DOHH2 (cell line): ENCODE measurements around the gene STK16.

ENCODE experiments used
- EZH2phosphoT487 ChIP-seq: fragments of 200-600 bp; sonication (generic); IDR thresholded peaks from 2 replicates; pipeline ENCODE4 v1.6.1; 2017; ENCODE audit warnings: borderline replicate concordance, mild to moderate bottlenecking, antibody characterized with exemption, low read length, moderate library complexity, mixed read lengths
- TF ChIP-seq, protein P1 (sequence below): fragments of 200-600 bp; sonication (generic); IDR thresholded peaks from one replicate; pipeline ENCODE4 v1.5.1; 2014; ENCODE audit warnings: antibody characterized with exemption, mild to moderate bottlenecking, low read depth, low read length; ENCODE audit not compliant: poor library complexity, severe bottlenecking

DNA sequence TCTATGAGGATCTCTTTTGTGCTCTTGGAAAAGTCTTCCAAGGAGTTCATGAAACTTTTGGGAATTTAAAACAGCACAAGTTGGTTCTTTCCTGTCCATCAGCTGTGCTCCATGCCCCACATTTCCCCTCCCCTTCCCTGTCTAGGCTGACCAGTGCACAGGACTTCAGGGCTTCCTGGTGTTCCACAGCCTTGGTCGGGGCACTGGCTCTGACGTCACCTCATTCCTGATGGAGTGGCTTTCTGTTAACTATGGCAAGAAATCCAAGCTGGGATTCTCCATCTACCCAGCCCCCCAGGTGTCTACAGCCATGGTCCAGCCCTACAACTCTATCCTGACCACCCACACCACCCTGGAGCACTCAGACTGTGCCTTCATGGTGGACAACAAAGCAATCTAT, 25.7 kb downstream of the STK16 start:
- TF ChIP-seq, protein P1, sequence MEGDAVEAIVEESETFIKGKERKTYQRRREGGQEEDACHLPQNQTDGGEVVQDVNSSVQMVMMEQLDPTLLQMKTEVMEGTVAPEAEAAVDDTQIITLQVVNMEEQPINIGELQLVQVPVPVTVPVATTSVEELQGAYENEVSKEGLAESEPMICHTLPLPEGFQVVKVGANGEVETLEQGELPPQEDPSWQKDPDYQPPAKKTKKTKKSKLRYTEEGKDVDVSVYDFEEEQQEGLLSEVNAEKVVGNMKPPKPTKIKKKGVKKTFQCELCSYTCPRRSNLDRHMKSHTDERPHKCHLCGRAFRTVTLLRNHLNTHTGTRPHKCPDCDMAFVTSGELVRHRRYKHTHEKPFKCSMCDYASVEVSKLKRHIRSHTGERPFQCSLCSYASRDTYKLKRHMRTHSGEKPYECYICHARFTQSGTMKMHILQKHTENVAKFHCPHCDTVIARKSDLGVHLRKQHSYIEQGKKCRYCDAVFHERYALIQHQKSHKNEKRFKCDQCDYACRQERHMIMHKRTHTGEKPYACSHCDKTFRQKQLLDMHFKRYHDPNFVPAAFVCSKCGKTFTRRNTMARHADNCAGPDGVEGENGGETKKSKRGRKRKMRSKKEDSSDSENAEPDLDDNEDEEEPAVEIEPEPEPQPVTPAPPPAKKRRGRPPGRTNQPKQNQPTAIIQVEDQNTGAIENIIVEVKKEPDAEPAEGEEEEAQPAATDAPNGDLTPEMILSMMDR: no peak
- no peak for TF ChIP-seq EZH2phosphoT487
